Measurements from ENCODE around the gene NIP7. TPM values are rescaled to one million over a fixed set of nuclear protein-coding genes. Genes with fewer than 3 reads are reported as not detected.

Gene NIP7
- polyA plus RNA-seq, 2 donors = 16.4 to 22.3 TPM

GRCh38 chr16:69338557-69339288, 849 bp upstream of the NIP7 start:
- peaks cover 4 to 7% of the 10 kb centered on the region in 2 donors for H3K4me1 ChIP-seq (ENCODE audit: control insufficient read depth in 2 of 2, insufficient read depth in 2 of 2, low read length in 1 of 2)
- peaks cover 0 to 21% of the 10 kb centered on the region in 2 donors for H3K36me3 ChIP-seq (ENCODE audit: control insufficient read depth in 2 of 2, insufficient read depth in 2 of 2, low read length in 1 of 2)
- WGBS, 2 donors = 17 to 19% methylated on average over 46 of the region's 46 CpGs
- H3K4me3 ChIP-seq (ENCODE audit: low read depth in 1 of 2, low read length in 2 of 2) = peak overlapping the region; percentile 59 to 94
- no peaks in the 10 kb centered on the region for H3K27me3 ChIP-seq (ENCODE audit: control insufficient read depth in 1 of 2, insufficient read depth in 2 of 2, low read length in 2 of 2)
- peak overlapping the region; percentile 83 to 98 for H3K27ac ChIP-seq (ENCODE audit: low read depth in 2 of 2, low read length in 1 of 2)
- no peaks in the 10 kb centered on the region for H3K9me3 ChIP-seq (ENCODE audit: control insufficient read depth in 2 of 2, insufficient read depth in 1 of 2, low read depth in 1 of 2, low read length in 1 of 2)

GRCh38 chr16:69340095-69340644, 598 bp downstream of the NIP7 start:
- peaks cover 0 to 8% of the 10 kb centered on the region in 2 donors for H3K36me3 ChIP-seq (ENCODE audit: control insufficient read depth in 2 of 2, insufficient read depth in 2 of 2, low read length in 1 of 2)
- H3K27me3 ChIP-seq (ENCODE audit: control insufficient read depth in 1 of 2, insufficient read depth in 2 of 2, low read length in 2 of 2) = no peaks in the 10 kb centered on the region
- H3K4me3 ChIP-seq (ENCODE audit: low read depth in 1 of 2, low read length in 2 of 2) = peak overlapping the region; percentile 59 to 94
- H3K4me1 ChIP-seq (ENCODE audit: control insufficient read depth in 2 of 2, insufficient read depth in 2 of 2, low read length in 1 of 2) = peaks cover 4 to 7% of the 10 kb centered on the region in 2 donors
- 6 to 7% methylated on average over 16 of the region's 16 CpGs for WGBS, 2 donors
- H3K9me3 ChIP-seq (ENCODE audit: control insufficient read depth in 2 of 2, insufficient read depth in 1 of 2, low read depth in 1 of 2, low read length in 1 of 2) = no peaks in the 10 kb centered on the region
- H3K27ac ChIP-seq (ENCODE audit: low read depth in 2 of 2, low read length in 1 of 2) = peak overlapping the region; percentile 83 to 98

DNA sequence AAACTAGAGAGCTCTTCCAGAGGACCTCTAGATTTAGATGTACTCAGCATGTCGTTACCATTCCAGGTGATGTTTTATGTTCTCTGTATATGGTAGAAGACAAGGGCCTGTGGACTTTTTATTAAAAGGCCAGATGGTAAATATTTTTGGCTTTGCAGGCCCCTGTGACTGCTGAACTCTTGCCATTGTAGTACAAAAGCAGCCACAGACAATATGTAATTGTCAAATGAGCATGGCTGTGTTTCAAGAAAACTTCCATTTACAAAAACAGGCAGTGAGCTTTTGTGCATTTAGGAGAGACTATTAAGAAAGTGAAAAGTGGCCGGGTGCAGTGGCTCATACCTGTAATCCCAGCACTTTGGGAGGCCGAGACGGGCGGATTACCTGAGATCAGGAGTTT, 4.6 kb downstream of the NIP7 start:
- H3K27ac ChIP-seq (ENCODE audit: low read depth in 2 of 2, low read length in 1 of 2) = no peak overlapping the region
- no peaks in the 10 kb centered on the region for H3K9me3 ChIP-seq (ENCODE audit: control insufficient read depth in 2 of 2, insufficient read depth in 1 of 2, low read depth in 1 of 2, low read length in 1 of 2)
- H3K4me3 ChIP-seq (ENCODE audit: low read depth in 1 of 2, low read length in 2 of 2) = no peak overlapping the region
- H3K36me3 ChIP-seq (ENCODE audit: control insufficient read depth in 2 of 2, insufficient read depth in 2 of 2, low read length in 1 of 2) = peaks cover 0 to 3% of the 10 kb centered on the region in 2 donors
- H3K4me1 ChIP-seq (ENCODE audit: control insufficient read depth in 2 of 2, insufficient read depth in 2 of 2, low read length in 1 of 2) = no peaks in the 10 kb centered on the region
- 94% methylated on average over 5 of the region's 5 CpGs for WGBS, 2 donors
- no peaks in the 10 kb centered on the region for H3K27me3 ChIP-seq (ENCODE audit: control insufficient read depth in 1 of 2, insufficient read depth in 2 of 2, low read length in 2 of 2)

GRCh38 chr16:69345923-69346322, 6.4 kb downstream of the NIP7 start:
- Histone ChIP-seq H3K27me3 (ENCODE audit: control insufficient read depth in 1 of 2, insufficient read depth in 2 of 2, low read length in 2 of 2) (no peaks in the 10 kb centered on the region), H3K9me3 (ENCODE audit: control insufficient read depth in 2 of 2, insufficient read depth in 1 of 2, low read depth in 1 of 2, low read length in 1 of 2) (no peaks in the 10 kb centered on the region), H3K4me3 (ENCODE audit: low read depth in 1 of 2, low read length in 2 of 2) (no peak overlapping the region), H3K4me1 (ENCODE audit: control insufficient read depth in 2 of 2, insufficient read depth in 2 of 2, low read length in 1 of 2) (no peaks in the 10 kb centered on the region), H3K36me3 (ENCODE audit: control insufficient read depth in 2 of 2, insufficient read depth in 2 of 2, low read length in 1 of 2) (peaks cover 6 to 9% of the 10 kb centered on the region in 2 donors), H3K27ac (ENCODE audit: low read depth in 2 of 2, low read length in 1 of 2) (no peak overlapping the region)
- 69 to 79% methylated on average over 4 of the region's 4 CpGs for WGBS, 2 donors

DNA sequence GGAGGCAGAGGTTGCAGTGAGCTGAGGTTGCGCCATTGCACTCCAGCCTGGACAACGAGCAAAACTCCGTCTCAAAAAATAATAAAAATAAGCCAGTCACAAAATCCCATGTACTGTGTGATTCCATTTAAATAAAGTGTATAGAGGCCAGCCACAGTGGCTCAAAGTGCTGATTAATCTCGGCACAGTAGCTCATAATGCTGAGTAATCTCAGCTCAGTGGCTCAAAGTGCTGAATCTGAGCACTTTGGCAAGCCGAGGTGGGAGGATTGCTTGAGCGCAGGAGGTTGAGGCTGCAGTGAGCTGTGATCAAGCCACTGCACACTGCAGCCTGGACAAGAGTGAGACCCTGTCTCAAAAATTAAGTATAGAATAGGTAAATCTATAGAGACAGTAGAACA, 7.1 kb downstream of the NIP7 start:
- WGBS, 2 donors = 85 to 90% methylated on average over 6 of the region's 6 CpGs
- no peak overlapping the region for H3K27ac ChIP-seq (ENCODE audit: low read depth in 2 of 2, low read length in 1 of 2)
- no peaks in the 10 kb centered on the region for H3K4me1 ChIP-seq (ENCODE audit: control insufficient read depth in 2 of 2, insufficient read depth in 2 of 2, low read length in 1 of 2)
- H3K36me3 ChIP-seq (ENCODE audit: control insufficient read depth in 2 of 2, insufficient read depth in 2 of 2, low read length in 1 of 2) = peaks cover 6% of the 10 kb centered on the region in 2 donors
- H3K4me3 ChIP-seq (ENCODE audit: low read depth in 1 of 2, low read length in 2 of 2) = no peak overlapping the region
- H3K9me3 ChIP-seq (ENCODE audit: control insufficient read depth in 2 of 2, insufficient read depth in 1 of 2, low read depth in 1 of 2, low read length in 1 of 2) = no peaks in the 10 kb centered on the region
- no peaks in the 10 kb centered on the region for H3K27me3 ChIP-seq (ENCODE audit: control insufficient read depth in 1 of 2, insufficient read depth in 2 of 2, low read length in 2 of 2)

GRCh38 chr16:69348222-69348621, 8.7 kb downstream of the NIP7 start:
- Histone ChIP-seq H3K36me3 (ENCODE audit: control insufficient read depth in 2 of 2, insufficient read depth in 2 of 2, low read length in 1 of 2) (peaks cover 6% of the 10 kb centered on the region in 2 donors), H3K27ac (ENCODE audit: low read depth in 2 of 2, low read length in 1 of 2) (no peak overlapping the region), H3K4me1 (ENCODE audit: control insufficient read depth in 2 of 2, insufficient read depth in 2 of 2, low read length in 1 of 2) (no peaks in the 10 kb centered on the region), H3K4me3 (ENCODE audit: low read depth in 1 of 2, low read length in 2 of 2) (no peak overlapping the region), H3K9me3 (ENCODE audit: control insufficient read depth in 2 of 2, insufficient read depth in 1 of 2, low read depth in 1 of 2, low read length in 1 of 2) (no peaks in the 10 kb centered on the region), H3K27me3 (ENCODE audit: control insufficient read depth in 1 of 2, insufficient read depth in 2 of 2, low read length in 2 of 2) (no peaks in the 10 kb centered on the region)
- 84 to 87% methylated on average over 6 of the region's 6 CpGs for WGBS, 2 donors

DNA sequence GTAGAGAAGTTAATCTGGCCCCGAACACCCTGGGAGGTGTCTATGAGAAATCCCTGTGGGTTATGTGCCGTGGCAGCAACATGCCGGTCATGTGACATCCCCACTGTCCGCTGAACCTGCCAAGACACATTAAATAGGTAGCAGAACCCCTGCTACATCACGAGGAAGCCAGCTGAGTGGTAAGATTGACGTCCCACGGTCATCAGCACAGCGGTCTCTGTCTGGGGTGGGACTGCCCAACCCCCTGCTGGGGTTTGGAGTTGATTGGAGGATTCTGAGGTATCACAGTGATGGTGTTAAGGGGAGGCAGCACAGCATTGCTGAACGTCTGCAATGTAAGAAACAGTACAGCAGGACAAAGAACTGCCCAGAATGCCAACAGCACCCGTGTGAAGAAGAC, 10.0 kb downstream of the NIP7 start:
- WGBS, 2 donors = 85 to 86% methylated on average over 10 of the region's 10 CpGs
- Histone ChIP-seq H3K27me3 (ENCODE audit: control insufficient read depth in 1 of 2, insufficient read depth in 2 of 2, low read length in 2 of 2) (no peaks in the 10 kb centered on the region), H3K9me3 (ENCODE audit: control insufficient read depth in 2 of 2, insufficient read depth in 1 of 2, low read depth in 1 of 2, low read length in 1 of 2) (no peaks in the 10 kb centered on the region), H3K4me3 (ENCODE audit: low read depth in 1 of 2, low read length in 2 of 2) (no peak overlapping the region), H3K27ac (ENCODE audit: low read depth in 2 of 2, low read length in 1 of 2) (no peak overlapping the region), H3K4me1 (ENCODE audit: control insufficient read depth in 2 of 2, insufficient read depth in 2 of 2, low read length in 1 of 2) (no peaks in the 10 kb centered on the region), H3K36me3 (ENCODE audit: control insufficient read depth in 2 of 2, insufficient read depth in 2 of 2, low read length in 1 of 2) (peaks cover 6% of the 10 kb centered on the region in 2 donors)

GRCh38 chr16:69350536-69351133, 11.1 kb downstream of the NIP7 start:
- peaks cover 6% of the 10 kb centered on the region in 2 donors for H3K36me3 ChIP-seq (ENCODE audit: control insufficient read depth in 2 of 2, insufficient read depth in 2 of 2, low read length in 1 of 2)
- WGBS, 2 donors = 65 to 75% methylated on average over 6 of the region's 6 CpGs

GRCh38 chr16:69351309-69352027, 11.9 kb downstream of the NIP7 start, which contains the start of gene TMED6:
Gene TMED6, minus strand, starts transcription at chr16:69351786. Its CDS starts 33 bp downstream, at chr16:69351753.
- H3K4me1 ChIP-seq (ENCODE audit: control insufficient read depth in 2 of 2, insufficient read depth in 2 of 2, low read length in 1 of 2) = no peaks in the 10 kb centered on the region
- 60 to 86% methylated on average over 12 of the region's 12 CpGs for WGBS, 2 donors
- no peak within 1 kb of the TSS for H3K27ac ChIP-seq (ENCODE audit: low read depth in 2 of 2, low read length in 1 of 2)
- H3K27me3 ChIP-seq (ENCODE audit: control insufficient read depth in 1 of 2, insufficient read depth in 2 of 2, low read length in 2 of 2) = no peaks in the 10 kb centered on the region
- H3K4me3 ChIP-seq (ENCODE audit: low read depth in 1 of 2, low read length in 2 of 2) = no peak within 1 kb of the TSS
- peaks cover 6% of the 10 kb centered on the region in 2 donors for H3K36me3 ChIP-seq (ENCODE audit: control insufficient read depth in 2 of 2, insufficient read depth in 2 of 2, low read length in 1 of 2)
- no peaks in the 10 kb centered on the region for H3K9me3 ChIP-seq (ENCODE audit: control insufficient read depth in 2 of 2, insufficient read depth in 1 of 2, low read depth in 1 of 2, low read length in 1 of 2)

More at GRCh38 chr16:69350536-69351133, 11.1 kb downstream of the NIP7 start:
- no peak overlapping the region for H3K4me3 ChIP-seq (ENCODE audit: low read depth in 1 of 2, low read length in 2 of 2)
- H3K9me3 ChIP-seq (ENCODE audit: control insufficient read depth in 2 of 2, insufficient read depth in 1 of 2, low read depth in 1 of 2, low read length in 1 of 2) = no peaks in the 10 kb centered on the region
- no peak overlapping the region for H3K27ac ChIP-seq (ENCODE audit: low read depth in 2 of 2, low read length in 1 of 2)
- no peaks in the 10 kb centered on the region for H3K27me3 ChIP-seq (ENCODE audit: control insufficient read depth in 1 of 2, insufficient read depth in 2 of 2, low read length in 2 of 2)
- no peaks in the 10 kb centered on the region for H3K4me1 ChIP-seq (ENCODE audit: control insufficient read depth in 2 of 2, insufficient read depth in 2 of 2, low read length in 1 of 2)

Measured in esophagus (tissue), 2 donors.